Activated CD4-positive, alpha-beta T cell treated with anti-CD3 and anti-CD28 coated beads, Interleukin-2, amount 10 ng/mL, durations not matched to agents 7 days and 5 days (primary cell): Measurements from ENCODE around the gene ZC3H10. TPM values are rescaled to one million over a fixed set of nuclear protein-coding genes. Genes with fewer than 3 reads are reported as not detected.
A peak's percentile ranks its signal among the peaks of the same experiment; 100 is the strongest.

Experiments used
- CTCF ChIA-PET: fragments of 350-600 bp; sonication (Branson Sonifier 250); formaldehyde crosslinking; loops from one replicate; lab custom pipeline; 2021; ENCODE audit warnings: antibody characterized with exemption; lab: Charles Lee
- POLR2A ChIA-PET: fragments of 350-600 bp; sonication (Branson Sonifier 250); formaldehyde crosslinking; loops from one replicate; lab custom pipeline; 2021; ENCODE audit warnings: antibody characterized with exemption; lab: Charles Lee
- DNase-seq: peaks from one replicate; pipeline ENCODE4 v3.0.0-alpha.2; 2020
- H3K27ac Mint-ChIP-seq: one replicate; pipeline ENCODE4 v1.8.0; 2021; ENCODE audit warnings: mild to moderate bottlenecking, moderate library complexity, mixed read lengths
- H3K27me3 Mint-ChIP-seq: one replicate; pipeline ENCODE4 v1.8.0; 2021; ENCODE audit warnings: mixed read lengths
- H3K36me3 Mint-ChIP-seq: one replicate; pipeline ENCODE4 v1.8.0; 2021; ENCODE audit warnings: low read depth, mixed read lengths
- H3K4me1 Mint-ChIP-seq: one replicate; pipeline ENCODE4 v1.8.0; 2021; ENCODE audit warnings: mixed read lengths
- H3K4me3 Mint-ChIP-seq: one replicate; pipeline ENCODE4 v1.8.0; 2021; ENCODE audit warnings: mild to moderate bottlenecking, moderate library complexity, mixed read lengths
- H3K9me3 Mint-ChIP-seq: one replicate; pipeline ENCODE4 v1.8.0; 2021; ENCODE audit warnings: mixed read lengths
- total RNA-seq, 2 experiments: library from RNA; stranded (reverse); gene quantifications; one replicate each; pipeline ENCODE4 v1.2.3, GENCODE V29; 2021

The ZC3H10 gene
- total RNA-seq, 2 experiments from 2014 or later: 8.2 to 9.1 TPM

- ChIA-PET POLR2A (interaction anchor here (0.9 to 1.8 kb wide), 3 partner anchors 21 to 39 kb away, joined by 3 to 8 read pairs (median 5); partner anchors contain the start of gene ESYT1), CTCF (interaction anchor here (0.5 to 10.3 kb wide), 5 partner anchors 30 to 42 kb away, joined by 3 to 80 read pairs (median 4); partner anchors contain the start of genes ESYT1, RPL41, SMARCC2 and ZC3H10)
- H3K27me3 Mint-ChIP-seq: no peaks in the 10 kb centered on the region
- peak overlapping the region; percentile 93 for H3K27ac Mint-ChIP-seq
- H3K4me3 Mint-ChIP-seq: peak overlapping the region; percentile 90
- peaks cover 67% of the 10 kb centered on the region for H3K36me3 Mint-ChIP-seq
- DNase-seq: peak; percentile 40
- peaks cover 58% of the 10 kb centered on the region for H3K4me1 Mint-ChIP-seq
- H3K9me3 Mint-ChIP-seq: no peaks in the 10 kb centered on the region
Measured at GRCh38 chr12:56158926-56159461, 40.9 kb downstream of the ZC3H10 start.

- peak overlapping the region; percentile 90 for H3K4me3 Mint-ChIP-seq
- H3K9me3 Mint-ChIP-seq: no peaks in the 10 kb centered on the region
- H3K27ac Mint-ChIP-seq: peak overlapping the region; percentile 93
- DNase-seq: peak; percentile 25
- no peaks in the 10 kb centered on the region for H3K27me3 Mint-ChIP-seq
- H3K36me3 Mint-ChIP-seq: peaks cover 73% of the 10 kb centered on the region
- ChIA-PET CTCF (interaction anchor here (0.5 to 10.3 kb wide), 6 partner anchors 15 to 43 kb away, joined by 3 to 80 read pairs (median 4); partner anchors contain the start of genes ESYT1, RPL41, SMARCC2 and ZC3H10), POLR2A (interaction anchor here (0.5 to 1.8 kb wide), 4 partner anchors 21 to 119 kb away, joined by 3 to 8 read pairs (median 4); partner anchors contain the start of genes ESYT1 and ZC3H10)
- peaks cover 57% of the 10 kb centered on the region for H3K4me1 Mint-ChIP-seq
Measured at GRCh38 chr12:56159482-56160192, 41.6 kb downstream of the ZC3H10 start.

- CTCF ChIA-PET: interaction anchor here (0.8 to 10.3 kb wide), 5 partner anchors 15 to 36 kb away, joined by 3 to 80 read pairs (median 5); partner anchors contain the start of gene SMARCC2
- no peaks in the 10 kb centered on the region for H3K27me3 Mint-ChIP-seq
- peak overlapping the region; percentile 93 for H3K27ac Mint-ChIP-seq
- peak; percentile 80 for DNase-seq
- H3K4me1 Mint-ChIP-seq: peaks cover 51% of the 10 kb centered on the region
- no peaks in the 10 kb centered on the region for H3K9me3 Mint-ChIP-seq
- POLR2A ChIA-PET: interaction anchor here (0.5 to 1.1 kb wide), 3 partner anchors 42 to 1677 kb away, joined by 4 to 5 read pairs (median 4); partner anchors contain the start of gene ZC3H10
- H3K36me3 Mint-ChIP-seq: peaks cover 70% of the 10 kb centered on the region
- H3K4me3 Mint-ChIP-seq: peak overlapping the region; percentile 90
Measured at GRCh38 chr12:56160193-56160763, 42.2 kb downstream of the ZC3H10 start.

- CTCF ChIA-PET: interaction anchor here (1.0 to 10.3 kb wide), 9 partner anchors 10 to 43 kb away, joined by 3 to 80 read pairs (median 6); partner anchors contain the start of genes MYL6B, SMARCC2 and ZC3H10
- no peaks in the 10 kb centered on the region for H3K9me3 Mint-ChIP-seq
- DNase-seq: no peak
- no peaks in the 10 kb centered on the region for H3K27me3 Mint-ChIP-seq
- POLR2A ChIA-PET: interaction anchor here (0.8 kb wide), 1 partner anchor 1676 kb away, joined by 4 read pairs; no protein-coding TSS in a partner anchor
- peak overlapping the region; percentile 85 for H3K27ac Mint-ChIP-seq
- peak overlapping the region; percentile 90 for H3K4me3 Mint-ChIP-seq
- H3K36me3 Mint-ChIP-seq: peaks cover 70% of the 10 kb centered on the region
- peaks cover 45% of the 10 kb centered on the region for H3K4me1 Mint-ChIP-seq
Measured at GRCh38 chr12:56160894-56161689, 43.0 kb downstream of the ZC3H10 start.

- Mint-ChIP-seq H3K27me3 (no peaks in the 10 kb centered on the region), H3K27ac (peak overlapping the region; percentile 85), H3K9me3 (no peaks in the 10 kb centered on the region), H3K36me3 (peaks cover 70% of the 10 kb centered on the region), H3K4me1 (peaks cover 45% of the 10 kb centered on the region), H3K4me3 (peak overlapping the region; percentile 90)
- no peak for DNase-seq
- POLR2A ChIA-PET: no interaction called here
- CTCF ChIA-PET: interaction anchor here (0.8 to 10.3 kb wide), 12 partner anchors 10 to 200 kb away, joined by 3 to 80 read pairs (median 6); partner anchors contain the start of genes ESYT1, MYL6B, RNF41 and SMARCC2
Measured at GRCh38 chr12:56161690-56162351, 43.8 kb downstream of the ZC3H10 start.

- POLR2A ChIA-PET: interaction anchor here (0.6 kb wide), 1 partner anchor 482 kb away, joined by 3 read pairs; no protein-coding TSS in a partner anchor
- no peaks in the 10 kb centered on the region for H3K9me3 Mint-ChIP-seq
- H3K36me3 Mint-ChIP-seq: peaks cover 70% of the 10 kb centered on the region
- CTCF ChIA-PET: interaction anchor here (0.6 to 10.3 kb wide), 14 partner anchors 8 to 231 kb away, joined by 3 to 80 read pairs (median 4); partner anchors contain the start of genes ANKRD52, ESYT1, MYL6B and RNF41
- H3K4me1 Mint-ChIP-seq: peaks cover 37% of the 10 kb centered on the region
- DNase-seq: no peak
- peak overlapping the region; percentile 73 for H3K27ac Mint-ChIP-seq
- H3K4me3 Mint-ChIP-seq: no peak overlapping the region
- no peaks in the 10 kb centered on the region for H3K27me3 Mint-ChIP-seq
Measured at GRCh38 chr12:56162468-56163290, 44.6 kb downstream of the ZC3H10 start.

GRCh38 chr12:56163533-56164344 is 45.7 kb downstream of the ZC3H10 start:
- ChIA-PET CTCF (interaction anchor here (1.0 to 10.3 kb wide), 10 partner anchors 9 to 58 kb away, joined by 3 to 80 read pairs (median 6); partner anchors contain the start of genes ESYT1, MYL6B, RNF41 and SMARCC2), POLR2A (no interaction called here)
- Mint-ChIP-seq H3K4me1 (peaks cover 37% of the 10 kb centered on the region), H3K27me3 (no peaks in the 10 kb centered on the region), H3K36me3 (peaks cover 69% of the 10 kb centered on the region), H3K27ac (no peak overlapping the region), H3K9me3 (no peaks in the 10 kb centered on the region), H3K4me3 (no peak overlapping the region)
- DNase-seq: no peak

GRCh38 chr12:56164345-56164729 is 46.3 kb downstream of the ZC3H10 start:
- Mint-ChIP-seq H3K27me3 (no peaks in the 10 kb centered on the region), H3K4me1 (peaks cover 33% of the 10 kb centered on the region), H3K9me3 (no peaks in the 10 kb centered on the region), H3K4me3 (no peak overlapping the region), H3K36me3 (peaks cover 66% of the 10 kb centered on the region), H3K27ac (no peak overlapping the region)
- POLR2A ChIA-PET: no interaction called here
- CTCF ChIA-PET: interaction anchor here (1.5 to 10.3 kb wide), 2 partner anchors 11 to 25 kb away, joined by 6 to 80 read pairs; partner anchors contain the start of gene SMARCC2
- no peak for DNase-seq

GRCh38 chr12:56165369-56165768 is 47.3 kb downstream of the ZC3H10 start:
- Mint-ChIP-seq H3K36me3 (peaks cover 65% of the 10 kb centered on the region), H3K27me3 (no peaks in the 10 kb centered on the region), H3K4me1 (peaks cover 22% of the 10 kb centered on the region), H3K4me3 (no peak overlapping the region), H3K27ac (no peak overlapping the region), H3K9me3 (no peaks in the 10 kb centered on the region)
- POLR2A ChIA-PET: interaction anchor here (0.7 kb wide), 1 partner anchor 9 kb away, joined by 4 read pairs; no protein-coding TSS in a partner anchor
- DNase-seq: no peak
- CTCF ChIA-PET: interaction anchor here (0.6 to 10.3 kb wide), 6 partner anchors 10 to 587 kb away, joined by 4 to 80 read pairs (median 4); partner anchors contain the start of genes PRIM1, SMARCC2 and ZC3H10

- DNase-seq: no peak
- Mint-ChIP-seq H3K27ac (peak overlapping the region; percentile 54), H3K4me1 (peaks cover 2% of the 10 kb centered on the region), H3K27me3 (no peaks in the 10 kb centered on the region), H3K36me3 (peaks cover 61% of the 10 kb centered on the region), H3K4me3 (no peak overlapping the region), H3K9me3 (no peaks in the 10 kb centered on the region)
- POLR2A ChIA-PET: no interaction called here
- CTCF ChIA-PET: interaction anchor here (1.6 kb wide), 1 partner anchor 20 kb away, joined by 6 read pairs; the partner anchor contains the start of gene SMARCC2
Measured at GRCh38 chr12:56169229-56169759, 51.2 kb downstream of the ZC3H10 start.
